Measurements from ENCODE around the gene FNDC1. TPM values are rescaled to one million over a fixed set of nuclear protein-coding genes. Genes with fewer than 3 reads are reported as not detected.

The FNDC1 gene
- total RNA-seq, 2 experiments from 2014 or later = not detected

DNA sequence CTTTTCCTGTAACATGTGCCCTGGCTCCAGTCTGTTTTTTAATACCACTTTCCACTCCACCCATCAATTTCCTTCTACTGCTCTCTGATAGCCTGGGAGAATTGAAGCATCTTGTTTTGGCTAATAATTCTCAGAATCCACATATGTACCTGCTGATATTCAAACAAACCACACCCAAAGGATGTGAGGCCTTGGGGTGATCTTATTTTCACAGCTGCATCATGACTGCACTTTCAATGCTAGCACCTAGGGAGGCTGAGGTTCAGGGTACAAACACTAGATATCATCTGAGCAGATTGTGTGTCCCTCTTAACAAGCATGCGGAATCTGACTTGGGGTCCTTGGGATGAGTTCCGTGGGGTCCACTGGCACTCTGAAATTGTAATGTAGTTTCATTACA, 12.7 kb downstream of the FNDC1 start:
- Mint-ChIP-seq H3K36me3 (ENCODE audit: low read depth) (no peaks in the 10 kb centered on the region), H3K9me3 (peaks cover 7% of the 10 kb centered on the region), H3K4me3 (no peak overlapping the region), H3K27ac (no peak overlapping the region), H3K4me1 (ENCODE audit: low read depth) (peaks cover 4% of the 10 kb centered on the region), H3K27me3 (ENCODE audit: low read depth) (peaks cover 5% of the 10 kb centered on the region)
- no peak for DNase-seq
- intact Hi-C loops (cut with micrococcal nuclease) = no loop called here
- CTCF ChIA-PET = no interaction called here

- no peak overlapping the region for H3K4me3 Mint-ChIP-seq
- H3K27ac Mint-ChIP-seq = no peak overlapping the region
- no peak for DNase-seq
- intact Hi-C loops (cut with micrococcal nuclease) = no loop called here
- H3K4me1 Mint-ChIP-seq (ENCODE audit: low read depth) = peaks cover 4% of the 10 kb centered on the region
- CTCF ChIA-PET = interaction anchor here (0.7 to 1.4 kb wide), 2 partner anchors 10 to 474 kb away, joined by 3 read pairs; no protein-coding TSS in a partner anchor
- H3K27me3 Mint-ChIP-seq (ENCODE audit: low read depth) = peaks cover 2% of the 10 kb centered on the region
- H3K9me3 Mint-ChIP-seq = peaks cover 7% of the 10 kb centered on the region
- H3K36me3 Mint-ChIP-seq (ENCODE audit: low read depth) = no peaks in the 10 kb centered on the region
These were observed 15.4 kb downstream of the FNDC1 start for GRCh38 chr6:159184559-159184958.

GRCh38 chr6:159190460-159190859, 21.3 kb downstream of the FNDC1 start:
- no peaks in the 10 kb centered on the region for H3K27me3 Mint-ChIP-seq (ENCODE audit: low read depth)
- H3K4me3 Mint-ChIP-seq = no peak overlapping the region
- no peak for DNase-seq
- intact Hi-C loops (cut with micrococcal nuclease) = no loop called here
- CTCF ChIA-PET = no interaction called here
- no peak overlapping the region for H3K27ac Mint-ChIP-seq
- H3K9me3 Mint-ChIP-seq = peaks cover 6% of the 10 kb centered on the region
- no peaks in the 10 kb centered on the region for H3K4me1 Mint-ChIP-seq (ENCODE audit: low read depth)
- no peaks in the 10 kb centered on the region for H3K36me3 Mint-ChIP-seq (ENCODE audit: low read depth)

DNA sequence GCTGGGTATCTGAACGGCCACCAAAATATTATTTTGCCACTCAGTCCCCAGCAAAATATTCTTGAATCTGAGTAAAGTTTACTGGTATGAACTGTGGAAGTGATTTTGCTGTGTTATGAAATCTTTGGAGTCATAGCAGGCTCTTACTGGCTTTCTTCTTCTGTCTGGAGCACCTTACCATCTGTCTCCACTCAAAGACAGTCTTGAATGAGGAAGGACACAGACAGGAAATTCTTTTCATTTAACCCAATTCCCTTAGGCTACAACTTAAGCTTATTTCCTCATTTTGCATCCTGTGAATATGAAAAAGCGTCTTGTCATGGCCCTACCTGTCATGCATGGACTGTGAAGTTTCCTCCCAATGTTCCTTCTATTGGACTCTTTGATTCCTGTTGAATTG, 24.7 kb downstream of the FNDC1 start:
- CTCF ChIA-PET = no interaction called here
- no peaks in the 10 kb centered on the region for H3K27me3 Mint-ChIP-seq (ENCODE audit: low read depth)
- no peaks in the 10 kb centered on the region for H3K9me3 Mint-ChIP-seq
- no peaks in the 10 kb centered on the region for H3K36me3 Mint-ChIP-seq (ENCODE audit: low read depth)
- no peak overlapping the region for H3K4me3 Mint-ChIP-seq
- H3K27ac Mint-ChIP-seq = no peak overlapping the region
- H3K4me1 Mint-ChIP-seq (ENCODE audit: low read depth) = no peaks in the 10 kb centered on the region
- DNase-seq = no peak
- intact Hi-C loops (cut with micrococcal nuclease) = no loop called here

GRCh38 chr6:159194421-159194820, 25.2 kb downstream of the FNDC1 start:
- CTCF ChIA-PET = interaction anchor here (1.6 kb wide), 1 partner anchor 21 kb away, joined by 6 read pairs; no protein-coding TSS in a partner anchor
- Mint-ChIP-seq H3K27ac (no peak overlapping the region), H3K4me1 (ENCODE audit: low read depth) (no peaks in the 10 kb centered on the region), H3K4me3 (no peak overlapping the region), H3K9me3 (no peaks in the 10 kb centered on the region), H3K27me3 (ENCODE audit: low read depth) (no peaks in the 10 kb centered on the region), H3K36me3 (ENCODE audit: low read depth) (no peaks in the 10 kb centered on the region)
- intact Hi-C loops (cut with micrococcal nuclease) = no loop called here
- DNase-seq = no peak

- no peaks in the 10 kb centered on the region for H3K4me1 Mint-ChIP-seq (ENCODE audit: low read depth)
- intact Hi-C loops (cut with micrococcal nuclease) = no loop called here
These were observed 27.3 kb downstream of the FNDC1 start for GRCh38 chr6:159196430-159196975.

DNA sequence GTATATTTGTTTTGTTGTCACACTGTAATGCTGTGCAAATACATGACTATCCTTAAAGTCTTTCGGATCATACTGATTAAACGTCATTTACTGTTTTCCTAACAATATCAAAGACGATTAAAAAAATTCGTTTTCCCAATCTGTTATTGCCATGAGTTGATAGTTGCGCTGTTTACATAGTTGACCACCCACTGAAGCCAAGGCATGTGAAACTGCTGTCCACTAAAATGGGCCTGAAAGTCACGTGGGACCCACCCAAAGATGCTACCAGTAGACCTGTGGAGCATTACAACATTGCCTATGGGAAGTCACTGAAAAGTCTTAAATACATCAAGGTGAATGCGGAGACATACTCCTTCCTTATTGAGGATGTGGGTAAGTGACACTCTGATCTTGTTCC, 28.1 kb downstream of the FNDC1 start:
- peaks cover 3% of the 10 kb centered on the region for H3K27me3 Mint-ChIP-seq (ENCODE audit: low read depth)
- H3K27ac Mint-ChIP-seq = no peak overlapping the region
- CTCF ChIA-PET = no interaction called here

More at GRCh38 chr6:159196430-159196975, 27.3 kb downstream of the FNDC1 start:
- Mint-ChIP-seq H3K36me3 (ENCODE audit: low read depth) (no peaks in the 10 kb centered on the region), H3K27ac (no peak overlapping the region), H3K9me3 (no peaks in the 10 kb centered on the region), H3K4me3 (no peak overlapping the region), H3K27me3 (ENCODE audit: low read depth) (peaks cover 3% of the 10 kb centered on the region)
- DNase-seq = no peak
- CTCF ChIA-PET = no interaction called here

DNA sequence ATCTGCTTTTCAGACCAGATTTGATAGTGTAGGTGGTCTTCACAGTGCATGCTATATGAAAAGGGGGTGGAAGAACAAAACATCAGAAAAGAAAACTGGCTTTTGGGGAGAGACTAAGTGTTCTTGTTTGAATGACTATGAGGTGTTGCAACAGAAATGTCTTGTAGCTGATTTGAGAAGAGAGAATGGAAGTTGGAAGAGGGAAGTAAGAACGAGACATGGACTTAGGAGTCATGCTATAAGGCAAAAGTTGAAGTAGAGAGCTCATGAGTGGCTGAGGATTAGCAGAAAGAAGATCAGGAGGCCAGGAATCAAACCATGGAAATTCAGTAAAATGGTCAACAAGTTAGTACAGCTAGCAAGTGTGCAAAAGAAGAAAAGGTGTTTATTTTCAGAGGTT, 32.1 kb downstream of the FNDC1 start:
- Mint-ChIP-seq H3K36me3 (ENCODE audit: low read depth) (no peaks in the 10 kb centered on the region), H3K4me3 (no peak overlapping the region), H3K27ac (no peak overlapping the region), H3K9me3 (no peaks in the 10 kb centered on the region), H3K4me1 (ENCODE audit: low read depth) (no peaks in the 10 kb centered on the region), H3K27me3 (ENCODE audit: low read depth) (peaks cover 3% of the 10 kb centered on the region)
- CTCF ChIA-PET = no interaction called here
- no peak for DNase-seq
- intact Hi-C loops (cut with micrococcal nuclease) = no loop called here

More for the DNA sequence above, 28.1 kb downstream of the FNDC1 start:
- H3K4me1 Mint-ChIP-seq (ENCODE audit: low read depth) = no peaks in the 10 kb centered on the region
- no peak for DNase-seq
- intact Hi-C loops (cut with micrococcal nuclease) = no loop called here
- no peaks in the 10 kb centered on the region for H3K36me3 Mint-ChIP-seq (ENCODE audit: low read depth)
- no peaks in the 10 kb centered on the region for H3K9me3 Mint-ChIP-seq
- H3K4me3 Mint-ChIP-seq = no peak overlapping the region

DNA sequence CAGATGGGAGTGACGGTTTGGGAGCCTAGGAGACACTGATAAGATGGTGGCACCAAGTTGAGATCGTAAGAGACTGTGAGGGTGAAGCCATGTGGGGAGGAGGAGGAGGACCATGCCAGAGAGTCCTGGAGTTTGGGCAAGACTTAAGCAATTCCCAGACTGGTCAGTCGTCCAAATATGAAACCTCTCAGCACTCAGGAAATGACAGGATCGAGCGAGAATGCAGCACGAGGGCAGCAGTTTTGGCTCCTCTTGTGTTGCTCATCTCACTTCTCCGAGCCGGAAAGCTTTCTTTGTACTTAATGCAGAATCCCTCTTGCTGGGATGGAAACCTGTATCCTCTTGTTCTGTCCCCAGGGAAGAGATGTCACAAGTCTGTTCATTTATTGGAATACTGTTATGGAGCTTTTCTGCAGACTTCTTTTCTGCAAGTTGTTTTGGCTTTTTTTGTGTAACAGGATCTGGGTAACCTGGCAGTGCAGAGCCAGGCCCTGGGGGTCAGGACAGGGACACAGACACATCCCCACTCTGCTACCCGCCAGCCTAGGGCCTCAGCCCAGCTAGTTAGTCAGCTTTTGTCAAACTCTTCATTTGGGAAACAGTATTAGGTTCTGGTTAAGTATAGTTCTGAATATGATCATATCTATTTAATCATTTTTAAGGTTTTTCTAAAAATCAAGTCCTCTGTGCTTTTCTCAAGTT, 34.3 kb downstream of the FNDC1 start:
- Mint-ChIP-seq H3K4me1 (ENCODE audit: low read depth) (no peaks in the 10 kb centered on the region), H3K36me3 (ENCODE audit: low read depth) (no peaks in the 10 kb centered on the region), H3K27ac (no peak overlapping the region), H3K27me3 (ENCODE audit: low read depth) (peaks cover 3% of the 10 kb centered on the region), H3K9me3 (no peaks in the 10 kb centered on the region), H3K4me3 (no peak overlapping the region)
- CTCF ChIA-PET = interaction anchor here (1.4 kb wide), 1 partner anchor 29 kb away, joined by 3 read pairs; no protein-coding TSS in a partner anchor
- DNase-seq = no peak
- intact Hi-C loops (cut with micrococcal nuclease) = no loop called here

DNA sequence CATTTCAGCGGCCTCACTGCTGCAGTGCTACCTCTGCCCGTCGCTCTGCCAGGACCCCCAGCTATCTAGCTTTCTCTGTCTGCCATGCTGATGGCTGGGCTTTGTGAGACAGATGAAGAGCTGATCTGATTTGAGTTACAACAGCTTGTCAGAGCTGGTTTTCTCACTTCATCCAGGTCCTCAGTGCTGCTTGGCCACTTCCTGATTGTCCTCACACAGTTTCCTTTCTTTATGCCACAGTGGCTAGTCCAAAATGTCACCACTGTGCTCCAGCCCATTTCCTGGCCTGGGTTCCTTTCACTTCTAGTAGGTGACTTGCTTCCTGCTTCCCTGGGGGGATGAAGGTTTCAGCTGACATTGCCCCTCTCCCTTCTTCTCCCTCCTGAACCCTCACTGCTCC, 35.4 kb downstream of the FNDC1 start:
- H3K36me3 Mint-ChIP-seq (ENCODE audit: low read depth) = no peaks in the 10 kb centered on the region
- CTCF ChIA-PET = no interaction called here
- H3K9me3 Mint-ChIP-seq = no peaks in the 10 kb centered on the region
- intact Hi-C loops (cut with micrococcal nuclease) = no loop called here
- no peak overlapping the region for H3K27ac Mint-ChIP-seq
- no peak for DNase-seq
- H3K4me1 Mint-ChIP-seq (ENCODE audit: low read depth) = no peaks in the 10 kb centered on the region
- peaks cover 3% of the 10 kb centered on the region for H3K27me3 Mint-ChIP-seq (ENCODE audit: low read depth)
- H3K4me3 Mint-ChIP-seq = no peak overlapping the region

GRCh38 chr6:159212028-159212427, 42.8 kb downstream of the FNDC1 start:
- H3K27ac Mint-ChIP-seq = no peak overlapping the region
- DNase-seq = no peak
- no peaks in the 10 kb centered on the region for H3K9me3 Mint-ChIP-seq
- no peaks in the 10 kb centered on the region for H3K36me3 Mint-ChIP-seq (ENCODE audit: low read depth)
- intact Hi-C loops (cut with micrococcal nuclease) = no loop called here
- H3K27me3 Mint-ChIP-seq (ENCODE audit: low read depth) = no peaks in the 10 kb centered on the region
- H3K4me1 Mint-ChIP-seq (ENCODE audit: low read depth) = no peaks in the 10 kb centered on the region
- H3K4me3 Mint-ChIP-seq = no peak overlapping the region
- CTCF ChIA-PET = interaction anchor here (0.6 to 1.2 kb wide), 3 partner anchors 38 to 443 kb away, joined by 3 to 4 read pairs (median 3); no protein-coding TSS in a partner anchor

DNA sequence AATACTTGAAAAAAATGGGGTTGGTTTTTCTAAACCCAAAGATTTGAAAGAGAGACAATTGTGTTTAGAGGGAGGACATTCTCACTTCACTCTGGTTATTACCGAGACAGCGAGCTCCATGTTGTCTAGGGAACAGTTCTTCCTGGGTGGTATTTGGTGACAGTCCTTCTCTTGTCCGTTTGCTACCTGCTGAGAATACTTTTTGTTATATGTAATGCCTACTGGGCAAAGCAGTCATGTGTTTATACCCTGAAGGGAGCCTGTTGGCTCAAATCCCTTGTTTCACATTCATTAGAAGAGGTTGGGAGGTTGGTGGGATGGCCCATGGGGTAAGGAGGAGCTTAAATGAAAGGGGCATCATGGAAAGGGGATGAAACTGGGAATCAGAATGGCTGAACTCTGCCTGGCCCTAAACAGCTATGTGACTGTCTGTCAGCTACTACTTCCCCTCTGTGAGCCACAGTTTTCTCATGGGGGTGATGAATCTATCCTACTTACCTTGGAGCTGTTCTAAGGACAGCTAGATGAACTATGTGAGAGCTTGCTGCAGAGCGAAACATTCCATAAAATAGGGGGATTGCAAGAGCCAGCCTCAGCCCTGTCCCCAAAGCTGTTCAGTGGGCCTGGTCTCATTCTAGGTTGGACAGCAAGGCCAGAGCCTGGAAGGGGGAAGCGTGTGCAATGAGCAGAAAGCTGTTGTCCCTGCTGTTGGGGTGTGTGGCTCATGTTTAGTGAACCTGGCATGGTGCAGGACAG, 43.5 kb downstream of the FNDC1 start:
- no peaks in the 10 kb centered on the region for H3K36me3 Mint-ChIP-seq (ENCODE audit: low read depth)
- no peak overlapping the region for H3K4me3 Mint-ChIP-seq
- H3K27me3 Mint-ChIP-seq (ENCODE audit: low read depth) = no peaks in the 10 kb centered on the region
- CTCF ChIA-PET = interaction anchor here (0.8 to 1.2 kb wide), 2 partner anchors 38 to 442 kb away, joined by 3 to 4 read pairs; no protein-coding TSS in a partner anchor
- H3K4me1 Mint-ChIP-seq (ENCODE audit: low read depth) = no peaks in the 10 kb centered on the region
- H3K9me3 Mint-ChIP-seq = no peaks in the 10 kb centered on the region
- H3K27ac Mint-ChIP-seq = no peak overlapping the region
- no peak for DNase-seq
- intact Hi-C loops (cut with micrococcal nuclease) = no loop called here

All from activated naive CD4-positive, alpha-beta T cell treated with anti-CD3 and anti-CD28 coated beads for 36 hours (primary cell).